Measurements from ENCODE around the gene DNAH5.

Gene DNAH5

DNA sequence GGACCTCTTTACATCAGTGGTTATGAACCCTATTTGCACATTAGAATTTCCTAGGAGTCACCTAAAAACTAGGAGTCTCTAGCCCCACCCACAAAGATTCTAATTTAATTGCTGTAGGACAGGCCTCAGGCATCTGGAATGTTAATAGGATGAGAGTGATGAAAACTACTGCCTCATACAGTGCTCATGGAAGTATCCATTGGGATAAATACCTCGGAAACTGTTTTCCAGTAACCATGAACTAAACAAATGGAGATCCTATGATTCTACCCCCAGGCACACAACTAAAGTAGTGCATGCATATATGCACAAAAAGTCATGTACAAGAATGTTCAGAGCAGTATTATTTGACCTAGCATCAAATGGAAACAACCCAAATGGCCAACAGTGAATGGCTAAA is 286.3 kb downstream of the DNAH5 start:
- H3K36me3 ChIP-seq (ENCODE audit: control insufficient read depth, insufficient read depth, low read length, severe bottlenecking) = no peaks in the 10 kb centered on the region
- no peaks in the 10 kb centered on the region for H3K9me3 ChIP-seq (ENCODE audit: control insufficient read depth, low read length)
- no peaks in the 10 kb centered on the region for H3K27me3 ChIP-seq (replicated peaks; ENCODE audit: control insufficient read depth, insufficient read depth, low read length)
- H3K9ac ChIP-seq (ENCODE audit: low read length) = no peak overlapping the region
- H3K4me1 ChIP-seq (ENCODE audit: control insufficient read depth, insufficient read depth, low read length) = no peaks in the 10 kb centered on the region
- H3K4me3 ChIP-seq (ENCODE audit: low read length) = no peak overlapping the region
- DNase-seq (ENCODE audit: low read depth) = no peak

- Histone ChIP-seq H3K9ac (ENCODE audit: low read length) (no peak overlapping the region), H3K9me3 (ENCODE audit: control insufficient read depth, low read length) (peaks cover 3% of the 10 kb centered on the region), H3K4me3 (ENCODE audit: low read length) (no peak overlapping the region), H3K27me3 (replicated peaks; ENCODE audit: control insufficient read depth, insufficient read depth, low read length) (no peaks in the 10 kb centered on the region), H3K36me3 (ENCODE audit: control insufficient read depth, insufficient read depth, low read length, severe bottlenecking) (no peaks in the 10 kb centered on the region), H3K4me1 (ENCODE audit: control insufficient read depth, insufficient read depth, low read length) (no peaks in the 10 kb centered on the region)
- no peak for DNase-seq (ENCODE audit: low read depth)
Measured at GRCh38 chr5:13653709-13654108, 290.8 kb downstream of the DNAH5 start.

DNA sequence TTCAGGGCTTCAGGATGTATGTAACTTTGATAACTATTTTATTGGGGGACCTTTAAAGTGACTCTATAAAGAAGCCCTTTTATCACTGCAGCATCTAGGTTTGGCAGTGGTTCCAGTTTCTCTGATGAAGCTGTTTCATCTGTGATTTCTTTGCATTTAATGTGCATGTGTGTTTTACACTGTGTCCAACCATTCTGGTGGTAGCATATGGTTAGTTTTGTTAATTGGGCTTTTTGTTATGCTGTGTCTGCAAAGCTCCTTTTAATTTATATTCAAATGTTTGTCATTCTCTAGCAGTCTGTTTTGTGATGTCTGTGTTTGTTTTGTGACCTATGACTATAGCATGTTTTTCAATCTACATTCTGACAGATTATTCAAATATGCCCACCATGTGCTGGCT is 294.8 kb downstream of the DNAH5 start:
- no peak overlapping the region for H3K9ac ChIP-seq (ENCODE audit: low read length)
- DNase-seq (ENCODE audit: low read depth) = no peak

DNA sequence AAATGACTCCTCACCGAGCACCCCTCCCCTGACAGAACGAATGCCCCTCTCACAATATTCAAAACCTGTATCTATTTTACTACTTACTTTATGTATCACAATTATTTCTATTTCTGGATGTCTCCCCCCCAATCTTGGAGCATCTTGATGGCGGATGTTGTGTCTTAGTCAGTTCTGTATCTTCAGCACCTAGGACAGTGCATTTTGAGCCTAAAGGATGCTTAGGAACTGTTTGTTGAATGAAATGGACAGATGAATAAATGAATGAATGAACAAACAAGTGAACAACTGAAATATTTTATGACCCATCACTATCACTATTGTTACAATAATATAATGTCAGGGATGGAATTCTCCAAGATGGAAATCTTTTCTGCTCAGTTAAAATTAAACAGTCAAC is 295.7 kb downstream of the DNAH5 start:
- Histone ChIP-seq H3K4me3 (ENCODE audit: low read length) (no peak overlapping the region), H3K4me1 (ENCODE audit: control insufficient read depth, insufficient read depth, low read length) (no peaks in the 10 kb centered on the region), H3K27me3 (replicated peaks; ENCODE audit: control insufficient read depth, insufficient read depth, low read length) (no peaks in the 10 kb centered on the region), H3K9ac (ENCODE audit: low read length) (no peak overlapping the region), H3K9me3 (ENCODE audit: control insufficient read depth, low read length) (peaks cover 7% of the 10 kb centered on the region), H3K36me3 (ENCODE audit: control insufficient read depth, insufficient read depth, low read length, severe bottlenecking) (no peaks in the 10 kb centered on the region)
- no peak for DNase-seq (ENCODE audit: low read depth)

More for the DNA sequence above, 294.8 kb downstream of the DNAH5 start:
- H3K4me1 ChIP-seq (ENCODE audit: control insufficient read depth, insufficient read depth, low read length) = no peaks in the 10 kb centered on the region
- no peaks in the 10 kb centered on the region for H3K36me3 ChIP-seq (ENCODE audit: control insufficient read depth, insufficient read depth, low read length, severe bottlenecking)
- no peaks in the 10 kb centered on the region for H3K27me3 ChIP-seq (replicated peaks; ENCODE audit: control insufficient read depth, insufficient read depth, low read length)
- peaks cover 7% of the 10 kb centered on the region for H3K9me3 ChIP-seq (ENCODE audit: control insufficient read depth, low read length)
- no peak overlapping the region for H3K4me3 ChIP-seq (ENCODE audit: low read length)

- DNase-seq (ENCODE audit: low read depth) = no peak
- Histone ChIP-seq H3K9ac (ENCODE audit: low read length) (no peak overlapping the region), H3K4me3 (ENCODE audit: low read length) (no peak overlapping the region), H3K36me3 (ENCODE audit: control insufficient read depth, insufficient read depth, low read length, severe bottlenecking) (no peaks in the 10 kb centered on the region), H3K4me1 (ENCODE audit: control insufficient read depth, insufficient read depth, low read length) (no peaks in the 10 kb centered on the region), H3K9me3 (ENCODE audit: control insufficient read depth, low read length) (peaks cover 4% of the 10 kb centered on the region), H3K27me3 (replicated peaks; ENCODE audit: control insufficient read depth, insufficient read depth, low read length) (no peaks in the 10 kb centered on the region)
Measured at GRCh38 chr5:13643734-13644133, 300.8 kb downstream of the DNAH5 start.

DNA sequence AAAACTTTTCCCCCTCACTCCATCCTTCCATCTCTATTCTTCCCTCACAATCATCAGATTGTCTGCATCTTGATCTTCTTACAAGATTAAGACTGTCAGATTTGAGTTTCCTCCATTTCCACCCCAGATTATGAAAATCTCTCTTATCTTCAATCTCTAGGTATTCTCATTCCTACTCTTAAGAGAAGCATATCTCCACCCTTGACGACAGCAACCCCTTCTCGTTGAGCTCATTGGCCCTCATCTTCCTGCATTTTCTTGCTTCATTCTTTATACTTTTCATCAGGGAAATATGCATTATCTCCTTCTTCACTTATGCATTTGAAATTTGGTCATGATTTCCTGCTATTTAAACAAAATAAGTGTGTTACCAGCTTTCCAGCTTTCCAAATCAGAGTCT is 301.3 kb downstream of the DNAH5 start:
- H3K4me3 ChIP-seq (ENCODE audit: low read length) = no peak overlapping the region
- H3K4me1 ChIP-seq (ENCODE audit: control insufficient read depth, insufficient read depth, low read length) = no peaks in the 10 kb centered on the region
- no peaks in the 10 kb centered on the region for H3K36me3 ChIP-seq (ENCODE audit: control insufficient read depth, insufficient read depth, low read length, severe bottlenecking)
- H3K9ac ChIP-seq (ENCODE audit: low read length) = no peak overlapping the region
- no peak for DNase-seq (ENCODE audit: low read depth)
- peaks cover 4% of the 10 kb centered on the region for H3K9me3 ChIP-seq (ENCODE audit: control insufficient read depth, low read length)
- no peaks in the 10 kb centered on the region for H3K27me3 ChIP-seq (replicated peaks; ENCODE audit: control insufficient read depth, insufficient read depth, low read length)
